Caco-2 (cell line): ENCODE data around the gene SPOUT1. TPM values are rescaled to one million over a fixed set of nuclear protein-coding genes. Genes with fewer than 3 reads are reported as not detected.

Source experiments
- BruUV-seq: library from RNA; stranded (reverse); fragments of 400-500 nt; replicated peaks from 2 replicates; lab custom pipeline; 2021; lab: Mats Ljungman, UMichigan
- CTCF ChIA-PET: fragments of 300-600 bp; sonication (Branson Sonifier 250); formaldehyde crosslinking; loops from one replicate; lab custom pipeline; 2022; ENCODE audit warnings: antibody characterized with exemption; lab: Charles Lee
- POLR2A ChIA-PET: fragments of 300-600 bp; sonication (Branson Sonifier 250); formaldehyde crosslinking; loops from one replicate; lab custom pipeline; 2022; ENCODE audit warnings: antibody characterized with exemption; lab: Charles Lee
- DNase-seq, 2 experiments: peaks; one replicate each; pipeline versions ENCODE4 v3.0.0 to v3.0.0-alpha.2; 2020 to 2022
- H3K27me3 ChIP-seq: replicated peaks from 2 replicates; pipeline ENCODE4 v1.6.0; 2011; ENCODE audit warnings: low read length; ENCODE audit not compliant: control insufficient read depth, insufficient read depth
- H3K36me3 ChIP-seq: 2 replicates; pipeline ENCODE4 v1.5.1; 2011; ENCODE audit warnings: low read length; ENCODE audit not compliant: control insufficient read depth, insufficient read depth
- H3K4me1 ChIP-seq: fragments of 250-450 bp; sonication (Bioruptor Pico); 2 replicates; pipeline ENCODE4 v1.5.1; 2020; ENCODE audit warnings: mild to moderate bottlenecking
- H3K4me3 ChIP-seq: 2 replicates; pipeline ENCODE4 v1.5.1; 2011; ENCODE audit warnings: low read depth, mild to moderate bottlenecking, control low read depth, low read length
- H3K9me3 ChIP-seq: fragments of 250-450 bp; sonication (Bioruptor Pico); 2 replicates; pipeline ENCODE4 v1.5.1; 2020; ENCODE audit warnings: mild to moderate bottlenecking, moderate library complexity
- H3K27ac Mint-ChIP-seq: one replicate; pipeline ENCODE4 v1.8.0; 2022; ENCODE audit warnings: mixed read lengths; ENCODE audit not compliant: unreplicated experiment
- H3K27me3 Mint-ChIP-seq: one replicate; pipeline ENCODE4 v1.8.0; 2022; ENCODE audit warnings: mixed read lengths; ENCODE audit not compliant: insufficient read depth, unreplicated experiment
- H3K36me3 Mint-ChIP-seq: one replicate; pipeline ENCODE4 v1.8.0; 2022; ENCODE audit warnings: mild to moderate bottlenecking, mixed read lengths; ENCODE audit not compliant: insufficient read depth, unreplicated experiment
- H3K4me1 Mint-ChIP-seq: one replicate; pipeline ENCODE4 v1.8.0; 2022; ENCODE audit warnings: low read depth, mixed read lengths; ENCODE audit not compliant: unreplicated experiment
- H3K4me3 Mint-ChIP-seq: one replicate; pipeline ENCODE4 v1.8.0; 2022; ENCODE audit warnings: mild to moderate bottlenecking, moderate library complexity, mixed read lengths; ENCODE audit not compliant: unreplicated experiment
- H3K9me3 Mint-ChIP-seq: one replicate; pipeline ENCODE4 v1.8.0; 2022; ENCODE audit warnings: mixed read lengths; ENCODE audit not compliant: unreplicated experiment
- intact Hi-C: fragments of 100-400 bp; cut with micrococcal nuclease; formaldehyde crosslinking; loops from one replicate; pipeline ENCODE4 v1.10.0; 2022; ENCODE audit not compliant: unreplicated experiment
- total RNA-seq: library from RNA; stranded (reverse); gene quantifications from 2 replicates; pipeline ENCODE4 v1.2.3, GENCODE V29; 2022
- TF ChIP-seq, protein P1 (sequence below), 2 experiments: fragments of 200-600 bp in 1 of 2; IDR thresholded peaks; 1 replicate in 1 of 2; 2 replicates in 1 of 2; pipeline versions ENCODE4 v1.5.1 to v1.8.0; 2011 to 2022; ENCODE audit warnings: antibody characterized with exemption in 1 of 2, control low read depth in 1 of 2, inconsistent platforms in 1 of 2, low read depth in 1 of 2, low read length in 1 of 2, mild to moderate bottlenecking in 1 of 2, moderate library complexity in 1 of 2; ENCODE audit not compliant: insufficient read depth in 1 of 2, severe bottlenecking in 1 of 2, unreplicated experiment in 1 of 2

The SPOUT1 gene
- total RNA-seq, 1 experiment from 2014 or later = 88.0 TPM

DNA sequence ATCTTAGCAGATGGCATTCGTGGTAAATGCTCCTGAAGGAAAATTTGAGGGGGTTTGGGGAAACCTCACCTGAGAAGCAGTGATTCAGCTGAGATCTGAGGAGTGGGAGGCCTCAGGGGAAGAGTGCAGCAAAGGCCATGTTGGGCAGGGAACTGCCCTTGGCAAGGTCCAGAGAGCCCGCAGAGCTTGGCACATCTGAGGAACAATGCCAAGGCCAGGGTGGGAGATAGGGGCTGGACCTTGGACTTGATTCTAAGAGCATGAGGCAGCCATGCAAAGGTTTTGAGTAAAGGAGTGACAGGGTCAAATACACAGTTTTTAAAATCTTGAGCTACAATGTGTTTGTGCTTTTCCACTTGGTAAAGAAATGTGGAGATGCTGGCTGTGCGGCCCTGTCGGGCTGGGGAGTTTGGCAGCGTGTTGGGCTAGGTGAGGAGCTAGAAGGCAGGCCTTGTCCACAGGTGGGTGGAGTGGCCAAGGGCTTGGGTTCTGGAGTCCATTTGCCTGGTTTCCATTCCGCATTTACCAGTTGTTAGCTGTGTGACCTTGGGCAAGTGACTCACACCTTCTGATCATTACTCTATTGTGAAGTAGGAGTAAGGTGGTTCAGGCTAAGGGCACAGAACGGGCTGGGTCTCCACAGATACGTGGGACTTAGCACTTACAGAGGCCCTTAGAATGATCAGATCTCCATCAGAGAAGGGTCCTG is 36.5 kb downstream of the SPOUT1 start:
- intact Hi-C loops = no loop called here
- no peaks in the 10 kb centered on the region for H3K27me3 ChIP-seq
- BruUV-seq = no TSS peak
- H3K4me3 ChIP-seq = no peak overlapping the region
- DNase-seq = no peak
- CTCF ChIA-PET = interaction anchor here (0.6 to 0.7 kb wide), 2 partner anchors 21 to 235 kb away, joined by 3 to 8 read pairs; partner anchors contain the start of gene SH3GLB2
- no peaks in the 10 kb centered on the region; the same call in 1 of the 2 replicates for H3K36me3 ChIP-seq
- POLR2A ChIA-PET = interaction anchor here (0.5 kb wide), 1 partner anchor 126 kb away, joined by 4 read pairs; no protein-coding TSS in a partner anchor
- Mint-ChIP-seq H3K36me3 (peaks cover 12% of the 10 kb centered on the region), H3K27me3 (no peaks in the 10 kb centered on the region), H3K4me1 (peaks cover 5% of the 10 kb centered on the region), H3K4me3 (no peak overlapping the region), H3K9me3 (no peaks in the 10 kb centered on the region), H3K27ac (no peak overlapping the region)
- TF ChIP-seq, protein P1, sequence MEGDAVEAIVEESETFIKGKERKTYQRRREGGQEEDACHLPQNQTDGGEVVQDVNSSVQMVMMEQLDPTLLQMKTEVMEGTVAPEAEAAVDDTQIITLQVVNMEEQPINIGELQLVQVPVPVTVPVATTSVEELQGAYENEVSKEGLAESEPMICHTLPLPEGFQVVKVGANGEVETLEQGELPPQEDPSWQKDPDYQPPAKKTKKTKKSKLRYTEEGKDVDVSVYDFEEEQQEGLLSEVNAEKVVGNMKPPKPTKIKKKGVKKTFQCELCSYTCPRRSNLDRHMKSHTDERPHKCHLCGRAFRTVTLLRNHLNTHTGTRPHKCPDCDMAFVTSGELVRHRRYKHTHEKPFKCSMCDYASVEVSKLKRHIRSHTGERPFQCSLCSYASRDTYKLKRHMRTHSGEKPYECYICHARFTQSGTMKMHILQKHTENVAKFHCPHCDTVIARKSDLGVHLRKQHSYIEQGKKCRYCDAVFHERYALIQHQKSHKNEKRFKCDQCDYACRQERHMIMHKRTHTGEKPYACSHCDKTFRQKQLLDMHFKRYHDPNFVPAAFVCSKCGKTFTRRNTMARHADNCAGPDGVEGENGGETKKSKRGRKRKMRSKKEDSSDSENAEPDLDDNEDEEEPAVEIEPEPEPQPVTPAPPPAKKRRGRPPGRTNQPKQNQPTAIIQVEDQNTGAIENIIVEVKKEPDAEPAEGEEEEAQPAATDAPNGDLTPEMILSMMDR (IDR thresholded peaks at IDR 0.05; ENCODE audit: insufficient read depth in 1 of 2, low read depth in 1 of 2, low read length in 1 of 2, severe bottlenecking in 1 of 2, unreplicated experiment in 1 of 2) = no peak
- no peaks in the 10 kb centered on the region for H3K9me3 ChIP-seq
- no peaks in the 10 kb centered on the region for H3K4me1 ChIP-seq

DNA sequence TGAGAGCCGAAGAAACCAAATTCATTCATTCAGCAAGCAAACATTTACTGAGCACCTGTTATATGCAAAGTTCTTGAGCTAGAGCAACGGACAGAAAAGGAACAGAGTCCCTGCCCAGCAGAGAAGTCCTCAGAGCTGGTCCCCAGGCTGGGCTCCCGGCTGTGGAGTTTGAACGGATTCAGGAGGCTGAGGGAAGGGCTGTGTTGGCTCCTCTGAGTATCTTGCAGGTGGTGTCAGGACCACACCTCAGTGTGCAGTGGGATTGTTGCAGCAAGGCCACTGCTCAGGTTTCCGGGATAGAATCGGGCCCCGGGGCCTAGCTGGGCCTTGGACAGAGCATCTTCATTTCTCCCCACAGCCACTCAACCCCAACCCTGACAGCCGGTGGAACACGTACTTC is 37.5 kb downstream of the SPOUT1 start:
- CTCF ChIA-PET = no interaction called here
- intact Hi-C loops = no loop called here
- DNase-seq = no peak
- BruUV-seq = no TSS peak
- POLR2A ChIA-PET = no interaction called here
- Histone ChIP-seq H3K27me3 (no peaks in the 10 kb centered on the region), H3K4me1 (no peaks in the 10 kb centered on the region), H3K36me3 (no peaks in the 10 kb centered on the region; the same call in 1 of the 2 replicates), H3K4me3 (no peak overlapping the region), H3K9me3 (no peaks in the 10 kb centered on the region)
- Mint-ChIP-seq H3K27me3 (no peaks in the 10 kb centered on the region), H3K9me3 (no peaks in the 10 kb centered on the region), H3K27ac (no peak overlapping the region), H3K4me1 (peaks cover 5% of the 10 kb centered on the region), H3K4me3 (no peak overlapping the region), H3K36me3 (peaks cover 9% of the 10 kb centered on the region)
- TF ChIP-seq, protein P1 (IDR thresholded peaks at IDR 0.05; ENCODE audit: insufficient read depth in 1 of 2, low read depth in 1 of 2, low read length in 1 of 2, severe bottlenecking in 1 of 2, unreplicated experiment in 1 of 2) = no peak

DNA sequence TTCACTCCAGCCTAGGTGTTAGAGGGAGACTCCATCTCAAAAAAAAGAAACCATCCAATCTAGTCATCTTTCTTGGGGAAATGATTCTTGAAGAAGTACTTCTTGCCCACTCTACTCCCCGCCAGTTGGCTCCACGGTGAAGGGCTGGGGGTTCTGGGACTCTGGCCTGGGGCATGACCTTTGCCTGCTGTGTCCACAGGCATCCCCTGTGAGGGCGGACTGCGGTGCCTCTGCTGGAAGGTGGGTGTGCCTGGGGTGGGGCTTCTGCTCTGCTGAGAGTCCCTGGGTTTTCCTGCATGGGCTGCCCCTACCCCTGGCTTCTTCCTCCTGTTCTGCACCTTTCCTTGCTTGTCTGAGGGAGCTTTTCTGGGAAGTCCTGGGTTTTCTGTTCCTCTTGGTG is 39.1 kb downstream of the SPOUT1 start:
- no peaks in the 10 kb centered on the region; the same call in 1 of the 2 replicates for H3K36me3 ChIP-seq
- POLR2A ChIA-PET = no interaction called here

More for the DNA sequence above, 39.1 kb downstream of the SPOUT1 start:
- no peaks in the 10 kb centered on the region for H3K27me3 ChIP-seq
- no peaks in the 10 kb centered on the region for H3K9me3 Mint-ChIP-seq
- no peaks in the 10 kb centered on the region for H3K27me3 Mint-ChIP-seq
- TF ChIP-seq, protein P1 (IDR thresholded peaks at IDR 0.05; ENCODE audit: insufficient read depth in 1 of 2, low read depth in 1 of 2, low read length in 1 of 2, severe bottlenecking in 1 of 2, unreplicated experiment in 1 of 2) = no peak
- H3K4me1 ChIP-seq = peaks cover 6% of the 10 kb centered on the region; the same call in 1 of the 2 replicates
- H3K4me3 Mint-ChIP-seq = no peak overlapping the region
- no peak overlapping the region for H3K4me3 ChIP-seq
- DNase-seq = no peak
- CTCF ChIA-PET = no interaction called here
- H3K36me3 Mint-ChIP-seq = peaks cover 13% of the 10 kb centered on the region
- no peaks in the 10 kb centered on the region for H3K9me3 ChIP-seq
- BruUV-seq = no TSS peak
- no peak overlapping the region for H3K27ac Mint-ChIP-seq
- peaks cover 5% of the 10 kb centered on the region for H3K4me1 Mint-ChIP-seq
- intact Hi-C loops = no loop called here
